Liver (tissue), 3 donors: ENCODE results near the gene POLD2.

Experiments used
- CTCF ChIP-seq: fragments of 150-350 bp; IDR thresholded peaks from 2 replicates; pipeline ENCODE4 v1.5.1; 2017; ENCODE audit warnings: improper control_type of control experiment, low read depth, low read length; ENCODE audit not compliant: missing input control
- GABPA ChIP-seq, 2 donors: IDR thresholded peaks in 1 of 2; conservative IDR thresholded peaks in 1 of 2; 2 replicates each; pipeline ENCODE4 v1.6.1; 2016; ENCODE audit warnings: antibody characterized with exemption in 2 of 2, mild to moderate bottlenecking in 1 of 2, moderate library complexity in 1 of 2
- HNF4G ChIP-seq: IDR thresholded peaks from 2 replicates; pipeline ENCODE4 v1.6.1; 2016; ENCODE audit warnings: antibody characterized with exemption
- YY1 ChIP-seq: IDR thresholded peaks from 2 replicates; pipeline ENCODE4 v1.6.1; 2016; ENCODE audit warnings: antibody characterized with exemption, mild to moderate bottlenecking
- ZBTB33 ChIP-seq: IDR thresholded peaks from 2 replicates; pipeline ENCODE4 v1.6.1; 2016; ENCODE audit warnings: antibody characterized with exemption
- donor health status: healthy.
- donor health status: healthy.

- TF ChIP-seq CTCF (no peak), YY1 (no peak), ZBTB33 (no peak), HNF4G (no peak), GABPA (IDR thresholded peaks at IDR 0.05 in 1 of 2, conservative IDR thresholded peaks at IDR 0.05 in 1 of 2) (no peak)
Measured at GRCh38 chr7:44068054-44068453, 55.3 kb downstream of the POLD2 start.
